B cell (primary cell): Measurements from ENCODE around the gene FRMPD1. TPM values are rescaled to one million over a fixed set of nuclear protein-coding genes. Genes with fewer than 3 reads are reported as not detected.

Experiments used
- ATAC-seq: fragments of 200-7000 bp; cut with Tn5 transposase; one replicate; pipeline ENCODE4 v1.10.0; 2021; ENCODE audit warnings: low read depth, mild to moderate bottlenecking, moderate number of reproducible peaks, moderate library complexity
- CTCF ChIA-PET: fragments of 350-600 bp; sonication (Branson Sonifier 250); formaldehyde crosslinking; loops from one replicate; lab custom pipeline; 2021; ENCODE audit warnings: antibody characterized with exemption, inconsistent platforms; lab: Charles Lee
- POLR2A ChIA-PET: fragments of 350-600 bp; sonication (Branson Sonifier 250); formaldehyde crosslinking; loops from one replicate; lab custom pipeline; 2021; ENCODE audit warnings: antibody characterized with exemption; lab: Charles Lee
- DNase-seq: peaks from one replicate; pipeline ENCODE4 v3.0.0; 2013
- H2AFZ ChIP-seq: 2 replicates; pipeline ENCODE4 v1.6.1; 2012; ENCODE audit warnings: mild to moderate bottlenecking, low read depth, low read length; ENCODE audit not compliant: insufficient read depth, poor library complexity, severe bottlenecking
- H3K27ac ChIP-seq, 2 donors: 1 replicate in 1 of 2; 2 replicates in 1 of 2; pipeline ENCODE4 v1.5.1; 2012 to 2013; ENCODE audit warnings: low read length in 2 of 2, mild to moderate bottlenecking in 2 of 2, moderate library complexity in 1 of 2
- H3K27me3 ChIP-seq, 4 experiments: fragments of 200-600 bp in 1 of 4; sonication (generic) in 1 of 4; replicated peaks in 1 of 4; 1 replicate in 2 of 4; 2 replicates in 2 of 4; pipeline versions ENCODE4 v1.6.1 to v1.7.0; 2013 to 2016; ENCODE audit warnings: low read length in 3 of 4, mild to moderate bottlenecking in 2 of 4, mixed read lengths in 1 of 4, moderate library complexity in 1 of 4; ENCODE audit not compliant: insufficient read depth in 4 of 4, control insufficient read depth in 3 of 4; ENCODE audit errors: control extremely low read depth in 1 of 4
- H3K36me3 ChIP-seq, 2 experiments: replicated peaks in 1 of 2; 1 replicate in 1 of 2; 2 replicates in 1 of 2; pipeline versions ENCODE4 v1.6.1 to v1.7.1; 2013; ENCODE audit warnings: low read length in 1 of 2; ENCODE audit not compliant: insufficient read depth in 2 of 2, control insufficient read depth in 1 of 2; ENCODE audit errors: control extremely low read depth in 1 of 2, extremely low read depth in 1 of 2
- H3K4me1 ChIP-seq, 2 donors: fragments of 200-600 bp in 1 of 2; sonication (generic) in 1 of 2; 1 replicate in 1 of 2; 2 replicates in 1 of 2; pipeline versions ENCODE4 v1.5.1 to v1.6.1; 2013 to 2017; ENCODE audit warnings: low read length in 2 of 2; ENCODE audit not compliant: control insufficient read depth in 2 of 2, insufficient read depth in 2 of 2
- H3K4me2 ChIP-seq: replicated peaks from 2 replicates; pipeline ENCODE3; 2012; ENCODE audit warnings: mild to moderate bottlenecking, low read depth, low read length; ENCODE audit not compliant: poor library complexity, severe bottlenecking
- H3K4me3 ChIP-seq, 5 experiments: fragments of 200-600 bp in 1 of 5; sonication (generic) in 1 of 5; 1 replicate in 3 of 5; 2 replicates in 2 of 5; pipeline versions ENCODE4 v1.5.1 to v1.7.0; 2011 to 2016; ENCODE audit warnings: low read length in 4 of 5, mild to moderate bottlenecking in 4 of 5, low read depth in 2 of 5, control low read depth in 1 of 5, moderate library complexity in 1 of 5; ENCODE audit not compliant: insufficient read depth in 1 of 5; ENCODE audit errors: control extremely low read depth in 1 of 5, extremely low read depth in 1 of 5
- H3K79me2 ChIP-seq: fragments of 200-600 bp; sonication (generic); one replicate; pipeline ENCODE4 v1.6.0; 2016; ENCODE audit warnings: low read length; ENCODE audit not compliant: control insufficient read depth, insufficient read depth
- H3K9ac ChIP-seq: fragments of 200-600 bp; sonication (generic); 2 replicates; pipeline ENCODE4 v1.6.1; 2017; ENCODE audit warnings: mild to moderate bottlenecking, low read length, moderate library complexity
- H3K9me3 ChIP-seq, 3 donors: one replicate each; pipeline versions ENCODE4 v1.6.1 to v1.7.1; 2013; ENCODE audit warnings: low read length in 2 of 3; ENCODE audit not compliant: control insufficient read depth in 2 of 3, insufficient read depth in 1 of 3; ENCODE audit errors: control extremely low read depth in 1 of 3
- H4K20me1 ChIP-seq: 2 replicates; pipeline ENCODE4 v1.6.0; 2012; ENCODE audit warnings: mild to moderate bottlenecking, low read length; ENCODE audit not compliant: insufficient read depth, control insufficient read depth, poor library complexity, severe bottlenecking
- H3K27ac Mint-ChIP-seq: one replicate; pipeline ENCODE4 v1.8.0; 2021; ENCODE audit warnings: mixed read lengths
- H3K27me3 Mint-ChIP-seq: one replicate; pipeline ENCODE4 v1.8.0; 2021; ENCODE audit warnings: mixed read lengths
- H3K4me1 Mint-ChIP-seq: one replicate; pipeline ENCODE4 v1.8.0; 2021; ENCODE audit warnings: mixed read lengths
- H3K4me3 Mint-ChIP-seq: one replicate; pipeline ENCODE4 v1.8.0; 2021; ENCODE audit warnings: mixed read lengths
- H3K9me3 Mint-ChIP-seq: one replicate; pipeline ENCODE4 v1.8.0; 2022; ENCODE audit warnings: mixed read lengths; ENCODE audit not compliant: insufficient read depth
- CTCF ChIP-seq: fragments of 200-600 bp; IDR thresholded peaks from one replicate; pipeline ENCODE4 v1.8.0; 2022; ENCODE audit warnings: antibody characterized with exemption, mild to moderate bottlenecking
- EZH2 ChIP-seq: IDR thresholded peaks from 2 replicates; pipeline ENCODE4 v1.6.1; 2012; ENCODE audit warnings: borderline replicate concordance, low read depth, mild to moderate bottlenecking, moderate library complexity, low read length; ENCODE audit not compliant: insufficient read depth, poor library complexity, severe bottlenecking
- WGBS: methylation state at CpG from one replicate; pipeline ENCODE4 v1.1.5; 2013; ENCODE audit warnings: missing lambda C conversion rate; ENCODE audit not compliant: insufficient coverage; 5-methylcytosine and 5-hydroxymethylcytosine counted together
- intact Hi-C: fragments of 100-400 bp; cut with micrococcal nuclease; formaldehyde crosslinking; loops from one replicate; pipeline ENCODE4 v1.10.0; 2022
- polyA plus RNA-seq: library from polyadenylated mRNA; depleted of rRNA; stranded (reverse); fragments of >200 nt; gene quantifications from 2 replicates; pipeline ENCODE4 v1.2.3, GENCODE V29; 2012
- total RNA-seq, 2 donors: library from RNA; stranded (reverse); fragments of 120-200 nt in 1 of 2; gene quantifications; 1 replicate in 1 of 2; 2 replicates in 1 of 2; pipeline versions ENCODE4 v1.2.3 to v1.2.4, GENCODE V29; 2013 to 2022

Gene FRMPD1
- total and polyA plus RNA-seq, 2 donors (not counting 1 experiment from before 2014, with no cell fraction given), result 0.05 TPM; not detected in 1

- Histone ChIP-seq H2AFZ (no peak overlapping the region), H4K20me1 (no peaks in the 10 kb centered on the region), H3K36me3 (no peaks in the 10 kb centered on the region), H3K9me3 (no peaks in the 10 kb centered on the region), H3K27me3 (no peaks in the 10 kb centered on the region), H3K4me2 (no peak overlapping the region), H3K4me1 (no peaks in the 10 kb centered on the region), H3K79me2 (no peaks in the 10 kb centered on the region), H3K4me3 (no peak overlapping the region), H3K9ac (no peak overlapping the region), H3K27ac (no peak overlapping the region)
- peaks cover 4% of the 10 kb centered on the region for H3K27me3 Mint-ChIP-seq
- intact Hi-C loops, result no loop called here
- H3K9me3 Mint-ChIP-seq, result no peaks in the 10 kb centered on the region
- ATAC-seq (no peak), DNase-seq (no peak)
- POLR2A ChIA-PET, result no interaction called here
- no peak for TF ChIP-seq EZH2
- CTCF ChIA-PET, result no interaction called here
- H3K27ac Mint-ChIP-seq, result no peak overlapping the region
- WGBS, result no CpG with 5 or more reads among the region's 1 CpG
- no peaks in the 10 kb centered on the region for H3K4me1 Mint-ChIP-seq
- no peak overlapping the region for H3K4me3 Mint-ChIP-seq
Observed at GRCh38 chr9:37620396-37620795, 30.4 kb upstream of the FRMPD1 start.

- 35% methylated on average over 7 of the region's 9 CpGs for WGBS
- Histone ChIP-seq H3K27me3 (no peaks in the 10 kb centered on the region), H3K4me3 (no peak overlapping the region), H2AFZ (no peak overlapping the region), H3K27ac (no peak overlapping the region), H3K9me3 (no peaks in the 10 kb centered on the region), H3K9ac (no peak overlapping the region), H3K4me1 (no peaks in the 10 kb centered on the region), H3K79me2 (no peaks in the 10 kb centered on the region), H4K20me1 (no peaks in the 10 kb centered on the region), H3K36me3 (no peaks in the 10 kb centered on the region), H3K4me2 (no peak overlapping the region)
- Mint-ChIP-seq H3K4me1 (no peaks in the 10 kb centered on the region), H3K9me3 (no peaks in the 10 kb centered on the region), H3K27ac (no peak overlapping the region), H3K4me3 (no peak overlapping the region), H3K27me3 (peaks cover 4% of the 10 kb centered on the region)
- intact Hi-C loops, result no loop called here
- DNase-seq (no peak), ATAC-seq (no peak)
- TF ChIP-seq CTCF (no peak), EZH2 (no peak)
- ChIA-PET POLR2A (no interaction called here), CTCF (no interaction called here)
Observed at GRCh38 chr9:37621273-37622121, 29.3 kb upstream of the FRMPD1 start.
